Endothelial cell of umbilical vein (primary cell): ENCODE measurements around the gene PRM1. TPM values are rescaled to one million over a fixed set of nuclear protein-coding genes. Genes with fewer than 3 reads are reported as not detected.

Experiments used
- BruUV-seq: library from RNA; stranded (reverse); fragments of 400-500 nt; replicated peaks from 2 replicates; lab custom pipeline; 2021; lab: Mats Ljungman, UMichigan
- CTCF ChIA-PET: fragments of 300-600, 350-600 bp; sonication (Branson Sonifier 250); formaldehyde crosslinking; loops from one replicate; lab custom pipeline; 2021; ENCODE audit warnings: antibody characterized with exemption, inconsistent platforms; lab: Charles Lee
- POLR2A ChIA-PET: fragments of 300-600, 350-600 bp; sonication (Branson Sonifier 250); formaldehyde crosslinking; loops from one replicate; lab custom pipeline; 2021; ENCODE audit warnings: antibody characterized with exemption, inconsistent platforms; lab: Charles Lee
- DNase-seq: peaks from one replicate; pipeline ENCODE4 v3.0.0-alpha.2; 2011; ENCODE audit warnings: low read depth, low spot score
- FAIRE-seq: peaks from 2 replicates; lab custom pipeline; 2011; peaks lifted over from hg19 to GRCh38; lab: Jason Lieb, UNC
- H2AFZ ChIP-seq: 2 replicates; pipeline ENCODE4 v1.6.0; 2012; ENCODE audit warnings: low read depth, low read length, control low read depth, inconsistent platforms
- H3K27ac ChIP-seq: 2 replicates; pipeline ENCODE4 v1.5.1; 2011; ENCODE audit warnings: low read depth, mild to moderate bottlenecking, control low read depth, low read length, moderate library complexity; ENCODE audit not compliant: insufficient read depth
- H3K27me3 ChIP-seq, 2 experiments: 2 replicates each; pipeline versions ENCODE4 v1.6.0 to v1.6.1; 2011; ENCODE audit warnings: low read length in 2 of 2, mixed read lengths in 1 of 2; ENCODE audit not compliant: control insufficient read depth in 2 of 2, insufficient read depth in 2 of 2
- H3K36me3 ChIP-seq, 2 experiments: 2 replicates in 1 of 2; 3 replicates in 1 of 2; pipeline ENCODE4 v1.5.1; 2011; ENCODE audit warnings: low read length in 2 of 2, mild to moderate bottlenecking in 1 of 2, moderate library complexity in 1 of 2; ENCODE audit not compliant: control insufficient read depth in 2 of 2, insufficient read depth in 2 of 2; ENCODE audit errors: extremely low read depth in 1 of 2
- H3K4me1 ChIP-seq: 3 replicates; pipeline ENCODE4 v1.5.1; 2011; ENCODE audit warnings: mild to moderate bottlenecking, low read length; ENCODE audit not compliant: control insufficient read depth, insufficient read depth; ENCODE audit errors: extremely low read depth
- H3K4me2 ChIP-seq: 2 replicates; pipeline ENCODE4 v1.6.1; 2011; ENCODE audit warnings: low read length, control low read depth, mixed read lengths; ENCODE audit not compliant: insufficient read depth
- H3K4me3 ChIP-seq, 3 experiments: fragments of 200-600 bp in 1 of 3; sonication (generic), shearing (Covaris generic) in 1 of 3; replicated peaks in 1 of 3; 2 replicates each; pipeline ENCODE4 v1.5.1; 2011 to 2016; ENCODE audit warnings: control low read depth in 3 of 3, low read length in 3 of 3, mild to moderate bottlenecking in 2 of 3, inconsistent platforms in 1 of 3, low read depth in 1 of 3, moderate library complexity in 1 of 3; ENCODE audit not compliant: insufficient read depth in 1 of 3
- H3K79me2 ChIP-seq: 2 replicates; pipeline ENCODE4 v1.6.0; 2012; ENCODE audit warnings: low read length, inconsistent platforms; ENCODE audit not compliant: control insufficient read depth, insufficient read depth
- H3K9ac ChIP-seq: replicated peaks from 2 replicates; pipeline ENCODE3; 2011; ENCODE audit warnings: low read length, control low read depth; ENCODE audit not compliant: insufficient read depth; ENCODE audit errors: extremely low read depth
- H3K9me1 ChIP-seq: replicated peaks from 3 replicates; pipeline ENCODE4 v1.6.0; 2011; ENCODE audit warnings: mild to moderate bottlenecking, low read length; ENCODE audit not compliant: control insufficient read depth, insufficient read depth; ENCODE audit errors: extremely low read depth
- H3K9me3 ChIP-seq: replicated peaks from 2 replicates; pipeline ENCODE4 v1.5.1; 2012; ENCODE audit warnings: low read length, inconsistent platforms; ENCODE audit not compliant: control insufficient read depth, insufficient read depth
- H4K20me1 ChIP-seq: replicated peaks from 2 replicates; pipeline ENCODE3; 2011; ENCODE audit warnings: mild to moderate bottlenecking, low read length; ENCODE audit not compliant: control insufficient read depth, insufficient read depth; ENCODE audit errors: extremely low read depth
- CTCF ChIP-seq, 2 donors: IDR thresholded peaks; 1 replicate in 1 of 2; 2 replicates in 1 of 2; pipeline ENCODE4 v1.5.1; 2011; ENCODE audit warnings: low read length in 2 of 2, mild to moderate bottlenecking in 2 of 2, moderate library complexity in 2 of 2, control low read depth in 1 of 2, inconsistent platforms in 1 of 2, low read depth in 1 of 2; ENCODE audit not compliant: insufficient read depth in 1 of 2; ENCODE audit errors: extremely low read depth in 1 of 2
- EZH2 ChIP-seq: IDR thresholded peaks from 2 replicates; pipeline ENCODE4 v1.6.1; 2012; ENCODE audit warnings: borderline replicate concordance, low read depth, mild to moderate bottlenecking, moderate library complexity, low read length, inconsistent platforms; ENCODE audit not compliant: severe bottlenecking
- FOS ChIP-seq: IDR thresholded peaks from 2 replicates; pipeline ENCODE4 v1.6.1; 2011; ENCODE audit warnings: mild to moderate bottlenecking, low read length, moderate library complexity, borderline replicate concordance; ENCODE audit not compliant: insufficient read depth
- GATA2 ChIP-seq: IDR thresholded peaks from 2 replicates; pipeline ENCODE4 v1.7.0; 2011; ENCODE audit warnings: low read depth, mild to moderate bottlenecking, moderate library complexity, mixed read lengths, low read length; ENCODE audit not compliant: insufficient read length, insufficient read depth
- JUN ChIP-seq: IDR thresholded peaks from 2 replicates; pipeline ENCODE4 v1.6.1; 2011; ENCODE audit warnings: borderline replicate concordance, low read depth; ENCODE audit not compliant: insufficient read length, insufficient read depth
- MYC ChIP-seq: IDR thresholded peaks from one replicate; pipeline ENCODE4 v1.6.1; 2011; ENCODE audit warnings: mild to moderate bottlenecking, low read depth, low read length
- POLR2A ChIP-seq: IDR thresholded peaks from 2 replicates; pipeline ENCODE4 v1.6.1; 2012; ENCODE audit warnings: low read depth, mild to moderate bottlenecking, control low read depth, low read length
- POLR2AphosphoS5 ChIP-seq: IDR thresholded peaks from 2 replicates; pipeline ENCODE4 v1.6.1; 2012; ENCODE audit warnings: low read depth, mild to moderate bottlenecking, control low read depth, low read length, moderate library complexity; ENCODE audit not compliant: insufficient read depth
- dilution Hi-C: fragments of 300-500 bp; cut with MboI; formaldehyde crosslinking; loops from one replicate; pipeline ENCODE4 v1.15.0; 2019; ENCODE audit warnings: low sequenced_read_pairs; ENCODE audit not compliant: extremely low pct_ligation_motif_present
- intact Hi-C: fragments of 100-400 bp; cut with micrococcal nuclease; formaldehyde crosslinking; loops from one replicate; pipeline ENCODE4 v1.10.0; 2022
- polyA plus RNA-seq, 4 experiments: library from polyadenylated mRNA; depleted of rRNA in 3 of 4; stranded (reverse) in 3 of 4; unstranded in 1 of 4; fragments of >200 nt; gene quantifications; 2 replicates each; pipeline versions ENCODE4 v1.2.1 to v1.2.3, GENCODE V29; 2011 to 2012; ENCODE audit warnings: missing spikeins in 1 of 4
- total RNA-seq: library from RNA; stranded (reverse); gene quantifications from 2 replicates; pipeline ENCODE4 v1.2.3, GENCODE V29; 2021
- TF ChIP-seq, protein P1 (sequence below): IDR thresholded peaks from 2 replicates; pipeline ENCODE4 v1.6.1; 2011; ENCODE audit not compliant: insufficient read depth, insufficient read length

Gene PRM1
- total and polyA plus RNA-seq, 2 donors (not counting 3 experiments of a cell fraction or from before 2014, with no cell fraction given) = not detected

DNA sequence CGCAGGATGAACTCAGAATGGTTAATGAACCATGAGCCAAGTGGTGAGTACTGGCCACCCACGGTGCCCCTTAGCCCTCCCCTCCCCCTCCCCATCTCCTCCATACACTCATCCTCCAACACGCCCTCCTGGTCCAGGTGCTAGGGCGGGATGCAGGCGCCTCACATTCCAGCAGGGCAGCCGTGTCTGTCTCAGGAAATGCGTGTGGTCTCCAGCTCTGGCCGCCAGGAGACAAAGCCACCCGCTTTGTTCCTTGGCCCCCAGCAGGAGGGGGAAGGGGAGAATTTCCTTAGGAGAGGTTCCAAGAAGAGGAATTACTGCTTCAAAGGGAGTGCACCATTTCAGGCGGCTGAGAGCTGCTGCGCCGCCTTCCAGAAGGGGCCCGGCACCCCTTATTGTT lies 34.4 kb upstream of the PRM1 start:
- dilution Hi-C loops = no loop called here
- Histone ChIP-seq H3K36me3 (no peaks in the 10 kb centered on the region), H3K4me3 (no peak overlapping the region), H3K27ac (no peak overlapping the region), H2AFZ (no peak overlapping the region), H3K9ac (no peak overlapping the region), H3K79me2 (no peaks in the 10 kb centered on the region), H3K9me3 (no peaks in the 10 kb centered on the region), H3K27me3 (no peaks in the 10 kb centered on the region), H3K4me1 (no peaks in the 10 kb centered on the region), H3K9me1 (no peaks in the 10 kb centered on the region), H4K20me1 (no peaks in the 10 kb centered on the region), H3K4me2 (no peak overlapping the region)
- no TSS peak for BruUV-seq
- FAIRE-seq (no peak), DNase-seq (no peak)
- intact Hi-C loops = loop anchor here (10.0 kb wide), 1 partner anchor 61 kb away; the partner anchor contains the start of gene SOCS1
- POLR2A ChIA-PET = no interaction called here
- CTCF ChIA-PET = interaction anchor here (0.7 kb wide), 1 partner anchor 13 kb away, joined by 3 read pairs; no protein-coding TSS in a partner anchor
- peak in 1 of 2 donors; percentile 22 for TF ChIP-seq CTCF (IDR thresholded peaks at IDR 0.05; ENCODE audit: extremely low read depth in 1 of 2, insufficient read depth in 1 of 2, low read depth in 1 of 2, low read length in 2 of 2)
- no peak for TF ChIP-seq JUN

GRCh38 chr16:11314309-11314894 lies 33.3 kb upstream of the PRM1 start:
- no peaks in the 10 kb centered on the region for H3K4me1 ChIP-seq
- no peaks in the 10 kb centered on the region for H3K9me3 ChIP-seq
- dilution Hi-C loops (no loop called here), intact Hi-C loops (loop anchor here (10.0 kb wide), 1 partner anchor 60 kb away; the partner anchor contains the start of gene SOCS1)
- ChIA-PET POLR2A (no interaction called here), CTCF (no interaction called here)
- no peaks in the 10 kb centered on the region for H3K36me3 ChIP-seq
- no peak overlapping the region for H3K4me3 ChIP-seq
- no peaks in the 10 kb centered on the region for H4K20me1 ChIP-seq
- FAIRE-seq (no peak), DNase-seq (no peak)
- no peaks in the 10 kb centered on the region for H3K27me3 ChIP-seq
- H3K4me2 ChIP-seq = no peak overlapping the region
- H3K79me2 ChIP-seq = no peaks in the 10 kb centered on the region
- H3K27ac ChIP-seq = no peak overlapping the region
- H3K9ac ChIP-seq = no peak overlapping the region
- H3K9me1 ChIP-seq = no peaks in the 10 kb centered on the region
- TF ChIP-seq FOS (no peak), JUN (no peak), MYC (no peak), GATA2 (no peak), POLR2A (no peak), POLR2AphosphoS5 (no peak), CTCF (IDR thresholded peaks at IDR 0.05; ENCODE audit: extremely low read depth in 1 of 2, insufficient read depth in 1 of 2, low read depth in 1 of 2, low read length in 2 of 2) (no peak), EZH2 (no peak)
- TF ChIP-seq, protein P1, sequence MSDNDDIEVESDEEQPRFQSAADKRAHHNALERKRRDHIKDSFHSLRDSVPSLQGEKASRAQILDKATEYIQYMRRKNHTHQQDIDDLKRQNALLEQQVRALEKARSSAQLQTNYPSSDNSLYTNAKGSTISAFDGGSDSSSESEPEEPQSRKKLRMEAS = no peak
- BruUV-seq = no TSS peak
- H2AFZ ChIP-seq = no peak overlapping the region
